ENCODE measurements around the gene CYP3A7.

DNA sequence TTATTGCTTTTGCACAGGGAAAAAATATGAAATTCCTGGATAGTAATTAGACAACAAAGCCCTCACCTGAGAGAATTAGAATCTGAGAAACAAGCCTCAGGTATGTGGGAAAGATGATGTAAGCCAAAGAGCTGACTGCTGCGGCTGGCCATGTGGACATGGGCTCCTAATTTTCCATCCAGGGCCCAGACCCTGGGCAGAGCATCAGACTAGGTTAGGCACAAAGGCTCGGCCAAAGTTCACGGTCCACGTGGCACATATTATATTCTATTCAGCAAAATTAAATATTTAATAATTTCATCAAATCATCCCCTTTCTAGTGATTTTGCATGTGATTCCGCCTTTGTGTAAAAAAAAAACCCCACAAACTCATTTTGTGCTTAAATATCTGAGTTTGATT lies 43.9 kb upstream of the CYP3A7 start:
- TF ChIP-seq POLR2AphosphoS5 (IDR thresholded peaks at IDR 0.05; ENCODE audit: borderline replicate concordance, low read depth, low read length) (no peak), EZH2 (IDR thresholded peaks at IDR 0.05) (no peak), FOXP2 (optimal IDR thresholded peaks at IDR 0.05; ENCODE audit: control extremely low read depth, extremely low read length, insufficient read depth) (no peak)
